ENCODE data around the gene PTGES2.

PTGES2 gene

GRCh38 chr9:128153947-128154695 lies 26.6 kb upstream of the PTGES2 start:
- FAIRE-seq (no peak), DNase-seq (ENCODE audit: extremely low spot score, insufficient read length, low read depth) (no peak)

- no peak for DNase-seq (ENCODE audit: extremely low spot score, insufficient read length, low read depth)
- no peak for FAIRE-seq
Observed at GRCh38 chr9:128153060-128153946, 25.8 kb upstream of the PTGES2 start.

- DNase-seq (ENCODE audit: extremely low spot score, insufficient read length, low read depth) (no peak), FAIRE-seq (no peak)
Observed at GRCh38 chr9:128152133-128153059, 24.9 kb upstream of the PTGES2 start.

GRCh38 chr9:128151309-128152132 lies 24.0 kb upstream of the PTGES2 start:
- FAIRE-seq, result no peak
- DNase-seq (ENCODE audit: extremely low spot score, insufficient read length, low read depth), result no peak

GRCh38 chr9:128150594-128151308 lies 23.2 kb upstream of the PTGES2 start:
- DNase-seq (ENCODE audit: extremely low spot score, insufficient read length, low read depth) (no peak), FAIRE-seq (no peak)

GRCh38 chr9:128149951-128150593 lies 22.5 kb upstream of the PTGES2 start:
- no peak for FAIRE-seq
- DNase-seq (ENCODE audit: extremely low spot score, insufficient read length, low read depth), result no peak

GRCh38 chr9:128149001-128149701 lies 21.6 kb upstream of the PTGES2 start, which contains the start of gene LCN2:
TSS of gene LCN2 (plus strand) at chr9:128149453. CDS start at chr9:128149526, 73 bp downstream.
- FAIRE-seq (no peak), DNase-seq (ENCODE audit: extremely low spot score, insufficient read length, low read depth) (no peak)

GRCh38 chr9:128148509-128149000 lies 21.0 kb upstream of the PTGES2 start:
- DNase-seq (ENCODE audit: extremely low spot score, insufficient read length, low read depth), result no peak
- FAIRE-seq, result no peak

- no peak for DNase-seq (ENCODE audit: extremely low spot score, insufficient read length, low read depth)
- no peak for FAIRE-seq
Observed at GRCh38 chr9:128146591-128147120, 19.1 kb upstream of the PTGES2 start.

- FAIRE-seq (no peak), DNase-seq (ENCODE audit: extremely low spot score, insufficient read length, low read depth) (no peak)
Observed at GRCh38 chr9:128145951-128146351, 18.4 kb upstream of the PTGES2 start.

GRCh38 chr9:128145536-128145935 lies 18.0 kb upstream of the PTGES2 start:
- DNase-seq (ENCODE audit: extremely low spot score, insufficient read length, low read depth), result no peak
- FAIRE-seq, result no peak

- no peak for DNase-seq (ENCODE audit: extremely low spot score, insufficient read length, low read depth)
- no peak for FAIRE-seq
Observed at GRCh38 chr9:128144239-128145181, 17.0 kb upstream of the PTGES2 start.

- FAIRE-seq, result no peak
- DNase-seq (ENCODE audit: extremely low spot score, insufficient read length, low read depth), result no peak
Observed at GRCh38 chr9:128143525-128144238, 16.2 kb upstream of the PTGES2 start.

- DNase-seq (ENCODE audit: extremely low spot score, insufficient read length, low read depth), result no peak
- no peak for FAIRE-seq
Observed at GRCh38 chr9:128142596-128142995, 15.1 kb upstream of the PTGES2 start.

GRCh38 chr9:128142061-128142460 lies 14.5 kb upstream of the PTGES2 start:
- FAIRE-seq (no peak), DNase-seq (ENCODE audit: extremely low spot score, insufficient read length, low read depth) (no peak)

All from GM18507 (cell line).